Trophoblast cell (in vitro differentiated cells and primary cell): ENCODE results near the gene TTC9.

ENCODE experiments used
- DNase-seq, 2 donors: peaks; one replicate each; pipeline ENCODE4 v3.0.0-alpha.2; 2016
- H2AFZ ChIP-seq: 2 replicates; pipeline ENCODE4 v1.6.1; 2013; ENCODE audit warnings: low read length, moderate library complexity, mild to moderate bottlenecking; ENCODE audit not compliant: insufficient read depth, poor library complexity
- H2AK5ac ChIP-seq: 2 replicates; pipeline ENCODE4 v1.6.1; 2013; ENCODE audit warnings: mild to moderate bottlenecking, low read length
- H2BK120ac ChIP-seq: 2 replicates; pipeline ENCODE4 v1.6.1; 2013; ENCODE audit warnings: low read length, mild to moderate bottlenecking, moderate library complexity; ENCODE audit not compliant: insufficient read depth, poor library complexity
- H2BK12ac ChIP-seq: 2 replicates; pipeline ENCODE4 v1.6.1; 2013; ENCODE audit warnings: mild to moderate bottlenecking, low read length, moderate library complexity
- H2BK5ac ChIP-seq: 2 replicates; pipeline ENCODE4 v1.6.1; 2013; ENCODE audit warnings: low read length, low read depth, moderate library complexity, mild to moderate bottlenecking; ENCODE audit not compliant: poor library complexity
- H3K14ac ChIP-seq: 2 replicates; pipeline ENCODE4 v1.6.1; 2013; ENCODE audit warnings: mild to moderate bottlenecking, low read length
- H3K18ac ChIP-seq: 2 replicates; pipeline ENCODE4 v1.6.1; 2013; ENCODE audit warnings: mild to moderate bottlenecking, low read length
- H3K23ac ChIP-seq: 2 replicates; pipeline ENCODE4 v1.6.1; 2013; ENCODE audit warnings: low read length
- H3K27ac ChIP-seq: 2 replicates; pipeline ENCODE4 v1.5.1; 2013; ENCODE audit warnings: low read depth, mild to moderate bottlenecking, inconsistent platforms, low read length, moderate library complexity
- H3K27me3 ChIP-seq: 2 replicates; pipeline ENCODE4 v1.6.1; 2013; ENCODE audit warnings: inconsistent platforms, mild to moderate bottlenecking, low read length, moderate library complexity; ENCODE audit not compliant: insufficient read depth
- H3K36me3 ChIP-seq, 2 experiments: 1 replicate in 1 of 2; 2 replicates in 1 of 2; pipeline ENCODE4 v1.6.1; 2013; ENCODE audit warnings: low read length in 2 of 2, mild to moderate bottlenecking in 2 of 2, moderate library complexity in 1 of 2; ENCODE audit not compliant: insufficient read depth in 2 of 2, control insufficient read depth in 1 of 2
- H3K4ac ChIP-seq: 2 replicates; pipeline ENCODE4 v1.6.1; 2013; ENCODE audit warnings: low read depth, mild to moderate bottlenecking, low read length, moderate library complexity
- H3K4me1 ChIP-seq, 2 experiments: 1 replicate in 1 of 2; 2 replicates in 1 of 2; pipeline ENCODE4 v1.6.1; 2013; ENCODE audit warnings: low read length in 2 of 2, mild to moderate bottlenecking in 2 of 2, moderate library complexity in 1 of 2; ENCODE audit not compliant: insufficient read depth in 2 of 2, control insufficient read depth in 1 of 2
- H3K4me2 ChIP-seq: 2 replicates; pipeline ENCODE4 v1.6.1; 2013; ENCODE audit warnings: inconsistent platforms, mild to moderate bottlenecking, low read length, moderate library complexity
- H3K4me3 ChIP-seq: 2 replicates; pipeline ENCODE4 v1.5.1; 2013; ENCODE audit warnings: mild to moderate bottlenecking, low read depth, low read length, inconsistent platforms
- H3K79me1 ChIP-seq: one replicate; pipeline ENCODE4 v1.6.1; 2013; ENCODE audit warnings: low read length
- H3K79me2 ChIP-seq: 2 replicates; pipeline ENCODE4 v1.6.1; 2013; ENCODE audit warnings: low read length, mild to moderate bottlenecking; ENCODE audit not compliant: control insufficient read depth, insufficient read depth, poor library complexity
- H3K9ac ChIP-seq: 2 replicates; pipeline ENCODE4 v1.6.1; 2013; ENCODE audit warnings: mild to moderate bottlenecking, low read length
- H3K9me3 ChIP-seq: 2 replicates; pipeline ENCODE4 v1.6.1; 2013; ENCODE audit warnings: low read depth, mild to moderate bottlenecking, control low read depth, inconsistent platforms, low read length; ENCODE audit not compliant: insufficient read depth
- H4K12ac ChIP-seq: 2 replicates; pipeline ENCODE4 v1.6.1; 2013; ENCODE audit warnings: low read depth, mild to moderate bottlenecking, low read length, moderate library complexity
- H4K8ac ChIP-seq: 2 replicates; pipeline ENCODE4 v1.6.1; 2013; ENCODE audit warnings: low read depth, mild to moderate bottlenecking, low read length, moderate library complexity
- H4K91ac ChIP-seq: one replicate; pipeline ENCODE4 v1.6.1; 2013; ENCODE audit warnings: low read depth, mild to moderate bottlenecking, low read length, moderate library complexity
- WGBS: extraction: QIAGEN DNeasy Blood & Tissue Kit; methylation state at CpG from one replicate; pipeline ENCODE4 v1.1.7; 2013; ENCODE audit warnings: missing lambda C conversion rate; ENCODE audit not compliant: insufficient read length, insufficient coverage; ENCODE audit errors: extremely low coverage; 5-methylcytosine and 5-hydroxymethylcytosine counted together

The TTC9 gene

DNA sequence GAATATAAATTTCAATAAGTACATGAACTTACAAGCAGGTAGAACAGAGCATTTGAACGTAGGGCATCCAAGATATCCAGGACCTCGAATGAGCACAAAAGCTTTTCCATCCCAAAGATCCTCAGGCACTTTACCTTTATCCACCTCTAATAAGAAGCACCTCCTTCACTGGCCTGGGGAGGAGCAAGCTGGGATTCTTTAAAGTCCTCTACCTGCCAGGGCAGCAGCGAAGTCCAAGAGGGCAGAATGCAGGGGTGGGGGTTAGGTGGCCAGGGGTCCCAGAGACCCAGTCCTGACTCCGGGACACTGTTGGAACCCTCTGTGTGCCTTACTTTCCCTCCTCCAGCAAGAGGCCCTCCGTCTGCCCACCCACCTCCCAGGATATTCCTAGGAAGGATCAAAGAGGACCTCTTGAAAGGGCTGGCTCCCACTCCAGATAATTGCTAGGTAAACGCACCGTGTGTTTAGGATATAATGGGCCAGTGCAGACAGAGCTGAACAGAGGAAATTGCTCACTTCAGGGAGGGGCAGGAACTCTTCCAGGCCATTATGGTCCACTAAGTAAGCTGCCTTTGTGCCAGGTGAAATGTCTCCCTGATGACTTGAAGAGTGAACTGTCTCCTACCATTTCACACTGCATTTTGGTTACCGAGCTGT lies 68.1 kb downstream of the TTC9 start:
- no peak overlapping the region for H3K27ac ChIP-seq
- DNase-seq: peak in 1 of 2 donors; percentile 24

DNA sequence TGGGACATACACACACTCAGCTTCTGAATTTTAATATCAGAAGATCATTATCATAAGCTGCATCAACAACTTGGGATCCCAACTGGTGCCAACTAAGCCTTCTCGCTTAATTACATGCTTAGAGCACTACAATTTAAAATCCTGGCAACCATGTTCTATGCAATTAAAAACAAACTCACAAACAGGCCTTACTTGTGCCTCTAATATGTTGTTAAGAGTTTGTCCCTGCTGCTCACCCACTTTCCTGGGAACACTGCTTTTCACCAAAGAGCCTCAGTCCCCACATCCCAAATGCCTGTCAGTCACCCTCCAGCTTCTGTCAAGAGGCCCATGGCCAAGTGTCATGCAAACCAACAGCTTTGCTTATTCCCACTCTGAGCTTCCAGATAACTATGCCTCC lies 69.7 kb downstream of the TTC9 start:
- no peak overlapping the region for H3K4me2 ChIP-seq
- no peak for DNase-seq
- H3K27ac ChIP-seq: no peak overlapping the region
- no peaks in the 10 kb centered on the region for H3K79me2 ChIP-seq
- H3K9ac ChIP-seq: no peak overlapping the region
- no peak overlapping the region for H2BK12ac ChIP-seq
- peaks cover 7 to 18% of the 10 kb centered on the region in 2 experiments for H3K4me1 ChIP-seq
- H2BK120ac ChIP-seq: no peak overlapping the region
- no peak overlapping the region for H3K4ac ChIP-seq
- H4K8ac ChIP-seq: no peak overlapping the region
- no peaks in the 10 kb centered on the region for H3K27me3 ChIP-seq
- no peaks in the 10 kb centered on the region for H3K9me3 ChIP-seq
- no CpG with 5 or more reads among the region's 1 CpG for WGBS
- no peak overlapping the region for H3K14ac ChIP-seq
- H2AK5ac ChIP-seq: no peak overlapping the region
- H4K12ac ChIP-seq: no peak overlapping the region
- no peak overlapping the region for H2BK5ac ChIP-seq
- no peak overlapping the region for H3K4me3 ChIP-seq
- no peak overlapping the region for H4K91ac ChIP-seq
- no peak overlapping the region for H2AFZ ChIP-seq
- H3K18ac ChIP-seq: no peak overlapping the region
- no peaks in the 10 kb centered on the region for H3K36me3 ChIP-seq
- no peak overlapping the region for H3K23ac ChIP-seq
- H3K79me1 ChIP-seq: no peaks in the 10 kb centered on the region

More for the DNA sequence above, 68.1 kb downstream of the TTC9 start:
- Histone ChIP-seq H2AFZ (no peak overlapping the region), H3K23ac (no peak overlapping the region), H3K4ac (no peak overlapping the region), H4K12ac (no peak overlapping the region), H3K27me3 (no peaks in the 10 kb centered on the region), H3K4me2 (no peak overlapping the region), H3K4me3 (no peak overlapping the region), H3K18ac (no peak overlapping the region), H2BK12ac (no peak overlapping the region), H3K4me1 (peaks cover 7 to 18% of the 10 kb centered on the region in 2 experiments), H2BK120ac (no peak overlapping the region), H3K79me1 (no peaks in the 10 kb centered on the region), H4K8ac (peak overlapping the region; percentile 25), H3K14ac (no peak overlapping the region), H4K91ac (no peak overlapping the region), H3K9ac (no peak overlapping the region), H3K36me3 (no peaks in the 10 kb centered on the region), H3K9me3 (no peaks in the 10 kb centered on the region), H2AK5ac (no peak overlapping the region), H2BK5ac (no peak overlapping the region), H3K79me2 (no peaks in the 10 kb centered on the region)
- WGBS: no CpG with 5 or more reads among the region's 8 CpGs

DNA sequence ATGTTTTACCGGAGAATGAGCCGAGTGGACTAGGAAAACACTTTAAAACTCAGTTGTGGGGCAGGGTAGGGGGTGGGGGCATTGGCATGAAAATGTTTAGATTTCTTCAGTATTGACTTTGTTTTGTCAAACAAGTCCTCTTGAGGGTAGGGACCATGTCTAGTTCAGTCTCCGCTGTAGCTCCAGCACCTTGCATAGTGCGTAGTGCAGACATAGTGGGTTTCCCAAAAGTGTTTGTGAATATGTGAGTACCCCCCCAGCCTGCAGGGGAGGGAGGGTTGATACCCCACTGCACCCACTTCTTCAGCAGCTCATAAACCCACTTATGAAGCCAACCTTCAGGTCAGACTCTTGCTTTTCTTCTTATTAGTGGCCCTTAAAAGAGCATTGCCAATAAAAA lies 71.4 kb downstream of the TTC9 start:
- Histone ChIP-seq H3K18ac (no peak overlapping the region), H3K79me1 (no peaks in the 10 kb centered on the region), H3K23ac (no peak overlapping the region), H2AK5ac (no peak overlapping the region), H3K27me3 (no peaks in the 10 kb centered on the region), H3K4me2 (no peak overlapping the region), H2AFZ (no peak overlapping the region), H3K4ac (no peak overlapping the region), H4K12ac (no peak overlapping the region), H3K14ac (no peak overlapping the region), H4K8ac (no peak overlapping the region), H3K27ac (no peak overlapping the region), H3K4me3 (no peak overlapping the region), H2BK5ac (no peak overlapping the region), H3K9ac (no peak overlapping the region), H3K36me3 (no peaks in the 10 kb centered on the region), H3K4me1 (peaks cover 7 to 15% of the 10 kb centered on the region in 2 experiments), H3K9me3 (no peaks in the 10 kb centered on the region), H4K91ac (no peak overlapping the region), H2BK120ac (no peak overlapping the region), H2BK12ac (no peak overlapping the region), H3K79me2 (no peaks in the 10 kb centered on the region)
- no CpG with 5 or more reads among the region's 4 CpGs for WGBS
- no peak for DNase-seq

DNA sequence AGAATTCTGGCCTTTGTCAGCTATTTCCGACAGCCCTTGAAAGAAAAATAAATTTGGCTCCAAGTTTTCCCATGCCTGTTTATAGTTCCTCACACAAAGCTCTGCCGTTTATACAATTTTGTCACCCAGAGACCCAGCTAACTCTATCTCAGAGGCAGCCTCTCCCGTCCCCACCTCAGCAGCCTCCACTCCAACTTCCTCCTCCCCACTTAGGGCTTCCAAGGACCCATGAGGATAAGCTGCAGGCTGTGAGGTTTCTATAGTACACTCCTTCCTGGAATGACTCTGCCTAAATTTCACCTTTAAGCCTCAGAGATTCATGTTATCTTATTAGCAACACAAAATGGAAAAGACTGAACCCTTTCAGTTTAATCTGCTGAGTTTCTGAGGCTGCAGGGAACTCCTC lies 71.8 kb downstream of the TTC9 start:
- Histone ChIP-seq H3K4ac (no peak overlapping the region), H3K27ac (no peak overlapping the region), H3K18ac (no peak overlapping the region), H2AFZ (no peak overlapping the region), H3K9me3 (no peaks in the 10 kb centered on the region), H3K79me2 (no peaks in the 10 kb centered on the region), H3K9ac (no peak overlapping the region), H3K27me3 (no peaks in the 10 kb centered on the region), H4K12ac (no peak overlapping the region), H4K8ac (no peak overlapping the region), H3K4me2 (no peak overlapping the region), H3K23ac (no peak overlapping the region), H2BK120ac (no peak overlapping the region), H2BK5ac (no peak overlapping the region), H3K79me1 (no peaks in the 10 kb centered on the region), H4K91ac (no peak overlapping the region), H3K4me1 (peaks cover 7 to 15% of the 10 kb centered on the region in 2 experiments), H3K14ac (no peak overlapping the region), H2AK5ac (no peak overlapping the region), H3K4me3 (no peak overlapping the region), H3K36me3 (no peaks in the 10 kb centered on the region), H2BK12ac (no peak overlapping the region)
- DNase-seq: no peak
- WGBS: no CpG with 5 or more reads among the region's 3 CpGs
